MM.1S (cell line): ENCODE results near the gene TNKS1BP1.

ENCODE experiments used
- DNase-seq: peaks from one replicate; pipeline ENCODE4 v3.0.0-alpha.2; 2015
- H2AFZ ChIP-seq: fragments of 300-600 bp; sonication (generic); 2 replicates; pipeline ENCODE4 v1.6.0; 2016; ENCODE audit warnings: antibody characterized with exemption, low read length
- H3F3A ChIP-seq: fragments of 300-600 bp; sonication (generic); 2 replicates; pipeline ENCODE4 v1.6.1; 2016; ENCODE audit warnings: mild to moderate bottlenecking, antibody characterized with exemption, low read length, moderate library complexity, mixed read lengths; ENCODE audit not compliant: insufficient read depth
- H3K27ac ChIP-seq: fragments of 300-600 bp; sonication (generic); 2 replicates; pipeline ENCODE4 v1.5.1; 2016; ENCODE audit warnings: mild to moderate bottlenecking, low read length
- H3K27me3 ChIP-seq: fragments of 300-600 bp; sonication (generic); replicated peaks from 2 replicates; pipeline ENCODE4 v1.6.0; 2016; ENCODE audit warnings: low read length; ENCODE audit not compliant: insufficient read depth
- H3K36me3 ChIP-seq: fragments of 300-600 bp; sonication (generic); replicated peaks from 2 replicates; pipeline ENCODE4 v1.6.1; 2016; ENCODE audit warnings: mild to moderate bottlenecking, low read length, mixed read lengths; ENCODE audit not compliant: insufficient read depth
- H3K4me1 ChIP-seq: fragments of 300-600 bp; sonication (generic); 2 replicates; pipeline ENCODE4 v1.6.1; 2016; ENCODE audit warnings: low read length, mixed read lengths
- H3K4me2 ChIP-seq: fragments of 300-600 bp; sonication (generic); 2 replicates; pipeline ENCODE4 v1.6.0; 2016; ENCODE audit warnings: low read depth, low read length
- H3K4me3 ChIP-seq: fragments of 300-600 bp; sonication (generic); 2 replicates; pipeline ENCODE4 v1.5.1; 2016; ENCODE audit warnings: low read length, mixed read lengths
- H3K79me2 ChIP-seq: fragments of 300-600 bp; sonication (generic); 2 replicates; pipeline ENCODE4 v1.6.1; 2016; ENCODE audit warnings: mixed run types, low read length, mixed read lengths
- H3K9ac ChIP-seq: fragments of 300-600 bp; sonication (generic); 2 replicates; pipeline ENCODE4 v1.6.1; 2016; ENCODE audit warnings: low read length, mixed read lengths
- H3K9me2 ChIP-seq: fragments of 300-600 bp; sonication (generic); replicated peaks from 2 replicates; pipeline ENCODE4 v1.6.1; 2016; ENCODE audit warnings: mild to moderate bottlenecking, low read length, mixed read lengths; ENCODE audit not compliant: insufficient read depth
- H3K9me3 ChIP-seq: fragments of 300-600 bp; sonication (generic); replicated peaks from 2 replicates; pipeline ENCODE4 v1.6.1; 2016; ENCODE audit warnings: mild to moderate bottlenecking, low read length, mixed read lengths; ENCODE audit not compliant: insufficient read depth
- H4K20me1 ChIP-seq: fragments of 300-600 bp; sonication (generic); 2 replicates; pipeline ENCODE4 v1.6.1; 2016; ENCODE audit warnings: mild to moderate bottlenecking, low read length, moderate library complexity, mixed read lengths; ENCODE audit not compliant: insufficient read depth
- EZH2 ChIP-seq: fragments of 300-600 bp; sonication (generic); optimal IDR thresholded peaks from 2 replicates; pipeline ENCODE3; 2017; ENCODE audit warnings: low read depth, mild to moderate bottlenecking, antibody characterized with exemption, low read length, mixed read lengths
- EZH2phosphoT487 ChIP-seq: fragments of 300-600 bp; sonication (generic); IDR thresholded peaks from 2 replicates; pipeline ENCODE4 v1.6.1; 2018; ENCODE audit warnings: antibody characterized with exemption, low read length
- TF ChIP-seq, protein P1 (sequence below): fragments of 300-600 bp; sonication (generic); IDR thresholded peaks from 2 replicates; pipeline ENCODE4 v1.5.1; 2016; ENCODE audit warnings: antibody characterized with exemption, low read length, mixed read lengths

Gene TNKS1BP1

DNA sequence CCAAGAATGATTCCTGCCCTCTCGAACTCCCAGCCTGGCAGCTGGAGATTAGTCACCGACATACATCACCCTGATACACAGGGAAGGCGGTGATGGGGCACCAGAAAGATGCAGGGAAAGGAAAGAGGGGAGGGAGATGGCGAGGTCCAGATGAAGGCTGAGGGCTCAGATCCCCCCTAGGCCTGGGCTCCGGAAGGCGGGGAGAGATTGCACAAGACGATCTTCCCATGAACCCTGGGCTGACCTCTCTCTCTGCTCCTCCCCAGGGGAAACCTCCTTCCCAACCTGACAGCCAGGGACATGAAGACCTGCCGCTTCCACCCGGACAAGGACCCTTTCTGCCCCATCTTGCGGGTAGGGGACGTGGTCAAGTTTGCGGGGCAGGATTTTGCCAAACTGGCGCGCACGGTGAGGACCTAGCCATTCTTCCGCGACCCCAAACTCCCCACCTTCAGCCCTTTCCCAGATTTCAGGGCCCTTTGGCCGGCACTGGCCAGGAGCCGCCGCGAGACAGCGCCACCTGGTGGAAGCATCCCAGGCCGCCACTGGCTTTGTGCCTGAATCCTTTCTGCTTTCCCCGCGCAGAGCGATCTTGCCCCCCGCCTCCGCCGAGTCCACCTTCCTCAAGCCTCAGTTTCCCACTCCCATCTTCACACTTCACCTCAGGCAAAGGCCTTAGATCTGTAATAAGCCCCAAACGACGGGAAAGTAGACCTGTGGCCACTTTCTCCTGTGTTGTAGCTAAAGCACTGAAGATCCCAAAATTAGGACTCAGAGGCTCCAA lies 24.9 kb upstream of the TNKS1BP1 start:
- no peaks in the 10 kb centered on the region for H3F3A ChIP-seq
- peak overlapping the region; percentile 80 for H2AFZ ChIP-seq
- TF ChIP-seq, protein P1, sequence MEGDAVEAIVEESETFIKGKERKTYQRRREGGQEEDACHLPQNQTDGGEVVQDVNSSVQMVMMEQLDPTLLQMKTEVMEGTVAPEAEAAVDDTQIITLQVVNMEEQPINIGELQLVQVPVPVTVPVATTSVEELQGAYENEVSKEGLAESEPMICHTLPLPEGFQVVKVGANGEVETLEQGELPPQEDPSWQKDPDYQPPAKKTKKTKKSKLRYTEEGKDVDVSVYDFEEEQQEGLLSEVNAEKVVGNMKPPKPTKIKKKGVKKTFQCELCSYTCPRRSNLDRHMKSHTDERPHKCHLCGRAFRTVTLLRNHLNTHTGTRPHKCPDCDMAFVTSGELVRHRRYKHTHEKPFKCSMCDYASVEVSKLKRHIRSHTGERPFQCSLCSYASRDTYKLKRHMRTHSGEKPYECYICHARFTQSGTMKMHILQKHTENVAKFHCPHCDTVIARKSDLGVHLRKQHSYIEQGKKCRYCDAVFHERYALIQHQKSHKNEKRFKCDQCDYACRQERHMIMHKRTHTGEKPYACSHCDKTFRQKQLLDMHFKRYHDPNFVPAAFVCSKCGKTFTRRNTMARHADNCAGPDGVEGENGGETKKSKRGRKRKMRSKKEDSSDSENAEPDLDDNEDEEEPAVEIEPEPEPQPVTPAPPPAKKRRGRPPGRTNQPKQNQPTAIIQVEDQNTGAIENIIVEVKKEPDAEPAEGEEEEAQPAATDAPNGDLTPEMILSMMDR = peak; percentile 88
- TF ChIP-seq EZH2 = no peak
- H3K9me2 ChIP-seq = no peaks in the 10 kb centered on the region
- H4K20me1 ChIP-seq = no peaks in the 10 kb centered on the region
- H3K9ac ChIP-seq = no peak overlapping the region
- no peaks in the 10 kb centered on the region for H3K4me1 ChIP-seq
- no peak overlapping the region for H3K27ac ChIP-seq
- peak overlapping the region; percentile 40; the same call in 1 of the 2 replicates for H3K4me2 ChIP-seq
- H3K36me3 ChIP-seq = no peaks in the 10 kb centered on the region
- no peak overlapping the region for H3K4me3 ChIP-seq
- H3K79me2 ChIP-seq = no peaks in the 10 kb centered on the region
- 0 out of 2 replicates have a peak, but pooled peaks cover 5% of the 10 kb centered on the region for H3K27me3 ChIP-seq
- peak; percentile 39 for DNase-seq
- no peaks in the 10 kb centered on the region for H3K9me3 ChIP-seq

GRCh38 chr11:57348636-57349313 lies 24.0 kb upstream of the TNKS1BP1 start:
- no peak overlapping the region for H2AFZ ChIP-seq
- no peaks in the 10 kb centered on the region for H3F3A ChIP-seq
- H3K36me3 ChIP-seq = no peaks in the 10 kb centered on the region
- no peaks in the 10 kb centered on the region for H4K20me1 ChIP-seq
- H3K9me3 ChIP-seq = no peaks in the 10 kb centered on the region
- no peak overlapping the region for H3K27ac ChIP-seq
- 0 out of 2 replicates have a peak, but pooled peaks cover 5% of the 10 kb centered on the region for H3K27me3 ChIP-seq
- H3K9ac ChIP-seq = no peak overlapping the region
- no peak overlapping the region for H3K4me3 ChIP-seq
- DNase-seq = no peak
- no peaks in the 10 kb centered on the region for H3K79me2 ChIP-seq
- no peak overlapping the region for H3K4me2 ChIP-seq
- TF ChIP-seq EZH2phosphoT487 (no peak), EZH2 (no peak)
- TF ChIP-seq, protein P1 = no peak
- no peaks in the 10 kb centered on the region for H3K9me2 ChIP-seq
- H3K4me1 ChIP-seq = no peaks in the 10 kb centered on the region

- Histone ChIP-seq H3K4me1 (no peaks in the 10 kb centered on the region), H3K36me3 (no peaks in the 10 kb centered on the region), H3K4me2 (no peak overlapping the region), H3K9me3 (no peaks in the 10 kb centered on the region), H3K27ac (no peak overlapping the region), H2AFZ (no peak overlapping the region), H3K9me2 (no peaks in the 10 kb centered on the region), H3K9ac (no peak overlapping the region), H3K27me3 (0 out of 2 replicates have a peak, but pooled peaks cover 5% of the 10 kb centered on the region), H3K4me3 (no peak overlapping the region), H3F3A (no peaks in the 10 kb centered on the region), H3K79me2 (no peaks in the 10 kb centered on the region), H4K20me1 (no peaks in the 10 kb centered on the region)
- no peak for DNase-seq
- no peak for TF ChIP-seq EZH2phosphoT487
- TF ChIP-seq, protein P1 = no peak
- no peak for TF ChIP-seq EZH2
These were observed 23.3 kb upstream of the TNKS1BP1 start for GRCh38 chr11:57348052-57348451.
